ENCODE data around the gene ADGRA3.

The ADGRA3 gene

DNA sequence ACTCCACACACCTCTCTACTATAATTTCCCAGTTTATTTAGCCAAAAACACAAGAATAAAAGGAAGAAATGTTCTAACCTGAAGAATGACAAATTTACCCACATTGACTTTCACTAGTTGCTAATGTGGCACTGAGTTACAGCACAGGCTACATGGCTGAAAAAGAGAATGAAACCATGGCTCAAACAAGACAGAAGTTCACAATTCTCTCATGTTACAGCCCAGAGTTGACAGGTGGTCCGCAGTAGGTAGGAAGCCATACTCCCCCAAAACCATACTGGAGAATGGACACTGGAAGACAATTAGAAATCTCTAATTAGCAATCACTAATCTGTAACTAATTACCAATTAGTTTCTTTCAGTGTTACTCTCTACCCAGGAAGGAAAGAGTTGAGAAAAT lies 170.8 kb downstream of the ADGRA3 start:
- no peak for DNase-seq

DNA sequence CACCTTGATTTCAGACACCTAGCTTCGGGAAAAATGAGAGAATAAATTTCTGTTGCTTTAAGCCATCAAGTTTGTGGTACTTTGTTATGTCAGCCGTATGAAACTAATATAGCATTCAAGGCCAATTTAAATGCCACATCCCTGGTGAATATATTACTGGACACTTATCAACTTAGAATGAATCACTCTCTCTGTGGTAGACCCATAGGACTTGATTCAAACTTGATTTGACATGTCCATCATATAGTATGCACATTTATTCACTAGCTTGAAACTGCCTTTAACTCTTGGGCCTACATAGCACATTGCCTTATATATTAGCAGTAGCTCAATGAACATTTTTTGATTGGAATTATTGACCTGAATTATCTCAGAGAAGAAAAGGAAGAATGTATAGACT lies 172.3 kb downstream of the ADGRA3 start:
- DNase-seq = no peak

DNA sequence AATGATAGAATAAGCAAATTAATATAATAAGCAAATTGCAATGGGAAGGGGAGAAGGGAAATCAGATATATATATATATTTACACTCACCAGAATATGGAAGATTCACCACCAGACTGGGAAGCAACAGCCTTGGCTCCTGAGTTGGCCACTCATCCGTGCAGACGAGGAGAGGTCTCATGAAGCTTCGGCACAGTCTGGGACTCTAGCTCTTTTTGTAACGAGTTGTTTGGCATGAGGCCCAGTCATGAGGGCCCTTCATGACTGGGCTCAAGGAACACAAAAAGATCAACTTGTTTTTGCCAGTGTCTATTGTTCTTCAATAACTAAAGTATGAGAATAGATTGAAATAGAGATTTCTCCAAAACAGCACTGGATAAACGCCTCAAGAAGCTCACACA lies 176.4 kb downstream of the ADGRA3 start:
- DNase-seq = no peak

DNA sequence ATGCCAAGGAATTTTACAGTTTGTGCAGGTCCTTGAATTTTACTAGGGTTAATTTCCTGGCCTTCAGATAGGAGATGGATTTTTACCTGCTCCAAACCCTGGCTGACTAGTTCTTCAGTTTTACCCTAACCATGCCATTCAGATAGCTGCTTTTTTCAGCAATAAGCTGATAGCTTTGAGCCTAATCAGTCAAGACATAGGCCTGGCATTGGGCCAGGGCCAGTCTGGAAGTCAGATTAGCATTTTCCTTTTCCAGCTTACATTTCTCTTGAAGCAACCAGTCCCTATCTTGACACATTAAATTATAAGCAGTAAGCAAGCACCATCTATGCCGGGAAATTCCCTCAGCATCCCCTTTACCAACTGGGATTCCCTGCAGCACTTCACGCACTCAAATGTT lies 177.1 kb downstream of the ADGRA3 start:
- no peak for DNase-seq
